HepG2 (cell line): ENCODE data around the gene PEMT. TPM values are rescaled to one million over a fixed set of nuclear protein-coding genes. Genes with fewer than 3 reads are reported as not detected.

Experiments used
- ATAC-seq: fragments of 200-7000 bp; cut with Tn5 transposase; 3 replicates; pipeline ENCODE4 v1.9.1; 2020; ENCODE audit warnings: mild to moderate bottlenecking, moderate library complexity
- BruUV-seq: library from RNA; stranded (reverse); fragments of 400-500 nt; replicated peaks from 2 replicates; lab custom pipeline; 2021; lab: Mats Ljungman, UMichigan
- CTCF ChIA-PET: fragments of 300-600 bp; formaldehyde crosslinking; extraction: SDS; loops from one replicate; lab custom pipeline; 2021; ENCODE audit warnings: low total read pairs, inconsistent platforms, low intra/inter-chr PET ratio; lab: Yijun Ruan, JAX
- POLR2A ChIA-PET: fragments of 350-600 bp; sonication (Branson Sonifier 250); formaldehyde crosslinking; loops from one replicate; lab custom pipeline; 2020; ENCODE audit warnings: antibody characterized with exemption, inconsistent platforms; lab: Yijun Ruan, JAX
- DNase-seq: peaks from one replicate; pipeline ENCODE4 v3.0.0-alpha.2; 2015; ENCODE audit warnings: low spot score
- FAIRE-seq: peaks from 3 replicates; lab custom pipeline; 2011; peaks lifted over from hg19 to GRCh38; lab: Jason Lieb, UNC
- H2AFZ ChIP-seq: one replicate; pipeline ENCODE4 v1.6.1; 2011; ENCODE audit warnings: low read length, inconsistent platforms
- H3K27ac ChIP-seq: fragments of 300-600 bp; 3 replicates; pipeline ENCODE4 v1.8.0; 2011; ENCODE audit warnings: mixed run types, mild to moderate bottlenecking, mixed read lengths, low read length, inconsistent platforms; ENCODE audit not compliant: insufficient read depth; ENCODE audit errors: extremely low read length
- H3K27me3 ChIP-seq, 2 experiments: fragments of 200-600 bp in 1 of 2; 2 replicates in 1 of 2; 3 replicates in 1 of 2; pipeline versions ENCODE4 v1.6.0 to v1.8.0; 2011; ENCODE audit warnings: low read length in 2 of 2, mild to moderate bottlenecking in 2 of 2, moderate library complexity in 2 of 2, inconsistent platforms in 1 of 2; ENCODE audit not compliant: insufficient read depth in 2 of 2, control insufficient read depth in 1 of 2
- H3K36me3 ChIP-seq, 2 experiments: fragments of 200-600 bp in 1 of 2; replicated peaks in 1 of 2; 2 replicates in 1 of 2; 3 replicates in 1 of 2; pipeline versions ENCODE4 v1.5.1 to v1.8.0; 2011; ENCODE audit warnings: low read length in 2 of 2, inconsistent platforms in 1 of 2; ENCODE audit not compliant: insufficient read depth in 2 of 2, control insufficient read depth in 1 of 2
- H3K4me1 ChIP-seq: 2 replicates; pipeline ENCODE4 v1.5.1; 2012; ENCODE audit warnings: low read length, inconsistent platforms; ENCODE audit not compliant: insufficient read depth
- H3K4me2 ChIP-seq: 2 replicates; pipeline ENCODE4 v1.6.0; 2011; ENCODE audit warnings: low read depth, low read length, inconsistent platforms
- H3K4me3 ChIP-seq, 3 experiments: fragments of 200-600 bp in 1 of 3; sonication (generic), shearing (Covaris generic) in 1 of 3; replicated peaks in 1 of 3; 2 replicates each; pipeline ENCODE4 v1.5.1; 2011 to 2016; ENCODE audit warnings: low read length in 3 of 3, inconsistent platforms in 2 of 3, low read depth in 2 of 3, mild to moderate bottlenecking in 2 of 3, control low read depth in 1 of 3, mixed read lengths in 1 of 3; ENCODE audit not compliant: insufficient read depth in 1 of 3
- H3K79me2 ChIP-seq: one replicate; pipeline ENCODE4 v1.6.1; 2011; ENCODE audit warnings: low read length, inconsistent platforms; ENCODE audit not compliant: insufficient read depth
- H3K9ac ChIP-seq: 2 replicates; pipeline ENCODE4 v1.6.0; 2011; ENCODE audit warnings: mild to moderate bottlenecking, low read depth, low read length, inconsistent platforms; ENCODE audit not compliant: insufficient read depth
- H3K9me3 ChIP-seq: 2 replicates; pipeline ENCODE4 v1.5.1; 2012; ENCODE audit warnings: mild to moderate bottlenecking, low read length
- H4K20me1 ChIP-seq: 2 replicates; pipeline ENCODE4 v1.6.0; 2011; ENCODE audit warnings: inconsistent platforms, mild to moderate bottlenecking, low read length, moderate library complexity; ENCODE audit not compliant: insufficient read depth
- ATF6 ChIP-seq: sonication (generic); formaldehyde crosslinking; conservative IDR thresholded peaks from 2 replicates; pipeline ENCODE4 v1.4.0; 2020; ENCODE audit warnings: missing genetic modification reagents
- CEBPZ ChIP-seq: IDR thresholded peaks from 2 replicates; pipeline ENCODE4 v1.6.1; 2012; ENCODE audit warnings: low read length, improper control_type of control experiment
- PHF8 ChIP-seq: sonication (generic); formaldehyde crosslinking; IDR thresholded peaks from 2 replicates; pipeline ENCODE4 v1.5.0; 2020; ENCODE audit warnings: missing genetic modification reagents
- PITX1 ChIP-seq: sonication (generic); formaldehyde crosslinking; IDR thresholded peaks from 2 replicates; pipeline ENCODE4 v1.5.1; 2020; ENCODE audit warnings: mild to moderate bottlenecking, missing genetic modification reagents
- RFXAP ChIP-seq: sonication (generic); formaldehyde crosslinking; IDR thresholded peaks from 2 replicates; pipeline ENCODE4 v1.4.0; 2020; ENCODE audit warnings: missing genetic modification reagents, borderline replicate concordance
- SMYD3 ChIP-seq: sonication (generic); formaldehyde crosslinking; IDR thresholded peaks from 2 replicates; pipeline ENCODE4 v1.8.1; 2023; ENCODE audit warnings: mild to moderate bottlenecking, missing genetic modification reagents
- STAT5B ChIP-seq: sonication (generic); formaldehyde crosslinking; IDR thresholded peaks from 2 replicates; pipeline ENCODE4 v1.4.0; 2020; ENCODE audit warnings: missing genetic modification reagents
- THYN1 ChIP-seq: sonication (generic); formaldehyde crosslinking; IDR thresholded peaks from 2 replicates; pipeline ENCODE4 v1.8.1; 2023; ENCODE audit warnings: low read depth, mild to moderate bottlenecking, moderate library complexity, missing genetic modification reagents, borderline replicate concordance
- ZNF160 ChIP-seq: sonication (generic); formaldehyde crosslinking; IDR thresholded peaks from 2 replicates; pipeline ENCODE4 v1.8.0; 2022; ENCODE audit warnings: mild to moderate bottlenecking, inconsistent platforms, missing genetic modification reagents
- ZNF274 ChIP-seq: sonication (generic); formaldehyde crosslinking; IDR thresholded peaks from 2 replicates; pipeline ENCODE4 v1.5.1; 2020; ENCODE audit warnings: mild to moderate bottlenecking, missing genetic modification reagents
- ZNF614 ChIP-seq: IDR thresholded peaks from 2 replicates; pipeline ENCODE4 v1.6.1; 2018; ENCODE audit warnings: missing biosample characterization, missing genetic modification reagents, inconsistent platforms, borderline replicate concordance
- WGBS: methylation state at CpG from one replicate; pipeline ENCODE4 v1.1.6; 2017; ENCODE audit warnings: low lambda C conversion rate; 5-methylcytosine and 5-hydroxymethylcytosine counted together
- in situ Hi-C: cut with HindIII; loops from 2 replicates; pipeline ENCODE4 v1.10.0; 2017; ENCODE audit warnings: low pct_unique_long_range_greater_than_20kb; ENCODE audit not compliant: extremely low pct_ligation_motif_present
- intact Hi-C: fragments of 100-400 bp; cut with micrococcal nuclease; formaldehyde crosslinking; loops from one replicate; pipeline ENCODE4 v1.10.0; 2022; ENCODE audit not compliant: unreplicated experiment
- polyA plus RNA-seq, 8 experiments: library from polyadenylated mRNA; depleted of rRNA in 3 of 8; stranded (reverse) in 7 of 8; unstranded in 1 of 8; fragments of >200 nt; fragmentation: Illumina TruSeq in 4 of 8; extraction: Trizol in 4 of 8; gene quantifications; 2 replicates each; pipeline versions ENCODE4 v1.2.1 to v1.2.3, GENCODE V29; 2011 to 2016; ENCODE audit warnings: low read depth in 4 of 8, missing spikeins in 1 of 8, mixed read lengths in 1 of 8; ENCODE audit not compliant: insufficient read depth in 1 of 8
- total RNA-seq, 5 experiments: library from RNA; depleted of rRNA; stranded (reverse); fragments of >200 nt; fragmentation: Illumina TruSeq; extraction: Trizol; gene quantifications; 2 replicates each; pipeline ENCODE4 v1.2.3, GENCODE V29; 2016; ENCODE audit warnings: low read depth in 1 of 5

The PEMT gene
- total and polyA plus RNA-seq, 2 of the 13 experiments (the other 11 are each of a cell fraction or from before 2014, with no cell fraction given): 31.7 to 43.6 TPM

GRCh38 chr17:17505610-17506171, 85.8 kb downstream of the PEMT start:
- Histone ChIP-seq H3K79me2 (no peaks in the 10 kb centered on the region), H3K9me3 (no peaks in the 10 kb centered on the region), H3K27ac (no peak overlapping the region), H3K4me2 (no peak overlapping the region), H3K27me3 (peaks cover 0 to 19% of the 10 kb centered on the region in 2 experiments; a peak in 2 of 5 replicates), H3K9ac (no peak overlapping the region), H3K36me3 (no peaks in the 10 kb centered on the region), H3K4me3 (no peak overlapping the region), H2AFZ (no peak overlapping the region), H3K4me1 (no peaks in the 10 kb centered on the region), H4K20me1 (no peaks in the 10 kb centered on the region)
- in situ Hi-C loops: loop anchor here (5.0 to 10.0 kb wide), 2 partner anchors 62 to 139 kb away; no protein-coding TSS in a partner anchor
- no peak for FAIRE-seq
- CTCF ChIA-PET: no interaction called here
- intact Hi-C loops: no loop called here
- DNase-seq: no peak
- no peak for ATAC-seq
- TF ChIP-seq ATF6 (CRISPR knock-in tag): no peak
- TF ChIP-seq ZNF160 (CRISPR knock-in tag): no peak
- TF ChIP-seq ZNF274 (CRISPR knock-in tag): no peak
- no peak for TF ChIP-seq ZNF614 (CRISPR knock-in tag)
- no peak for TF ChIP-seq PITX1 (CRISPR knock-in tag)
- TF ChIP-seq SMYD3 (CRISPR knock-in tag): no peak
- TF ChIP-seq PHF8 (CRISPR knock-in tag): no peak
- TF ChIP-seq THYN1 (CRISPR knock-in tag): no peak
- no peak for TF ChIP-seq CEBPZ
- TF ChIP-seq RFXAP (CRISPR knock-in tag): no peak
- no peak for TF ChIP-seq STAT5B
- POLR2A ChIA-PET: interaction anchor here (1.0 kb wide), 1 partner anchor 33 kb away, joined by 3 read pairs; no protein-coding TSS in a partner anchor
- no TSS peak for BruUV-seq
- WGBS: 94% methylated on average over 7 of the region's 22 CpGs
